ENCODE data around the gene KANSL3.

Gene KANSL3

DNA sequence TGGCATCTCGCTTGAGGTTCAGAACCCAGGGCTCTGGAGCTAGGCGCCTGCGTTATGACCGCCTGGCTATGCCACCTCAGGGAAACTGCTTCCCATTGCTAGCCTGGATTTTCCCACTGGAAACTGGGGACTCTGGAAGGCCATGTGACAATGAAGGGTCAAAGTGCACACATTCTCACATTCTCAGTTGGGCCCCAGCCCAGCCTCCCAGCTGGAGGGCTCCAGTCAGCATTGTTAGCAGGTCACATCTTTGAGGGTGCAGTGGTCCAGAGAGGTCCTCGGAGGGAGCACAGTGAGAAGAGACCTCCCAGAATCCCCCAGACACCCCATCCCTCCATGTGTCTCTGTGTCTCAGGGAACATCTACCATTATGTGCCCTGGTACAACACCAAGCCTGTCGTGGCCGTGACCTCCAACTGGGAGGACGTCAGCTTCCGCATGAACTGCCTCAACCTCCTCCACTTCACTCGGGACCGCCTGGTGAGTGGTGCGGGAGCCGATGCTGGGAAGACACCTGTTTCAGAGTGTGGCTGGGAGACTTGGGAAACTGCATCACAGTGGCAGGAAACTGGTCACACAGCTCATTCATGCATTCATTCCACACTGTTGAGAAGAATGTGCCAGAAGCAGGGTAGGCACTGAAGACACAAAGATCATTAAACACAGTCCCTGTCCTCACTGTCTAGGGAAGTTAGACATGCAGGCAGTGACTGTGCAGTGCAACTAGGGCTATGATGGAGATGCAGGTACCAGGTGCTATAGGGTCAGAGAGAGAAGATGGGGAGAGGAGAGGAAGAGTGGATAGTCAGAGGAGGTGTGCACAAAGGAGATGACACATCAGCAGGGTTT is 46.1 kb upstream of the KANSL3 start:
- no peak overlapping the region for H3K9ac ChIP-seq
- H3K4me1 ChIP-seq, result peaks cover 7% of the 10 kb centered on the region
- H3K4me2 ChIP-seq (ENCODE audit: low read length), result no peak overlapping the region
- H3K4me3 ChIP-seq (ENCODE audit: low read depth, low read length), result no peak overlapping the region
- H3K36me3 ChIP-seq (ENCODE audit: control insufficient read depth, insufficient read depth, low read length), result no peaks in the 10 kb centered on the region
- no peaks in the 10 kb centered on the region for H3K27me3 ChIP-seq (ENCODE audit: control insufficient read depth, insufficient read depth, low read length)
- H3K9me3 ChIP-seq (ENCODE audit: control insufficient read depth, low read length), result no peaks in the 10 kb centered on the region
- TF ChIP-seq, protein P1, sequence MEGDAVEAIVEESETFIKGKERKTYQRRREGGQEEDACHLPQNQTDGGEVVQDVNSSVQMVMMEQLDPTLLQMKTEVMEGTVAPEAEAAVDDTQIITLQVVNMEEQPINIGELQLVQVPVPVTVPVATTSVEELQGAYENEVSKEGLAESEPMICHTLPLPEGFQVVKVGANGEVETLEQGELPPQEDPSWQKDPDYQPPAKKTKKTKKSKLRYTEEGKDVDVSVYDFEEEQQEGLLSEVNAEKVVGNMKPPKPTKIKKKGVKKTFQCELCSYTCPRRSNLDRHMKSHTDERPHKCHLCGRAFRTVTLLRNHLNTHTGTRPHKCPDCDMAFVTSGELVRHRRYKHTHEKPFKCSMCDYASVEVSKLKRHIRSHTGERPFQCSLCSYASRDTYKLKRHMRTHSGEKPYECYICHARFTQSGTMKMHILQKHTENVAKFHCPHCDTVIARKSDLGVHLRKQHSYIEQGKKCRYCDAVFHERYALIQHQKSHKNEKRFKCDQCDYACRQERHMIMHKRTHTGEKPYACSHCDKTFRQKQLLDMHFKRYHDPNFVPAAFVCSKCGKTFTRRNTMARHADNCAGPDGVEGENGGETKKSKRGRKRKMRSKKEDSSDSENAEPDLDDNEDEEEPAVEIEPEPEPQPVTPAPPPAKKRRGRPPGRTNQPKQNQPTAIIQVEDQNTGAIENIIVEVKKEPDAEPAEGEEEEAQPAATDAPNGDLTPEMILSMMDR (IDR thresholded peaks at IDR 0.05), result no peak
- no peak overlapping the region for H2AFZ ChIP-seq
- no peaks in the 10 kb centered on the region for H3K79me2 ChIP-seq
- H3K27ac ChIP-seq, result no peak overlapping the region

DNA sequence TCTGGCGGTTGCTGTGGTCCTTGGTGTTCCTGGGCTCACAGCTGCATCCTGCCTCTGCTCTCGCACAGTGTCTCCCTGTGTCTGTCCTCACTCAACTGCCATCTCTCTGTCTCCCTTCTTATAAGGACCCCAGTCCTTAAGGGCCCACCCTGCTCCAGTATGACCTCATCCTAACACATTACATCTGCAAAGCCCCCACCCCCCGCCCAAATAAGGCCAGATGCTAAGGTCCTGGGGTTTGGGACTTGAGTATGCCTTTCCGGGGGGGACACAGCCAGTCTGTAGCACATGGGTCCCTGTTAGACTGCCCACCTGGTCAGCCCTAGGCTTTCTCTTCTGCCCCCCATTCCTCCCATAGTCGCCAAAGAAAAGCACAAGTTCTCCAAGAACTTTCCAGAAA is 45.2 kb upstream of the KANSL3 start:
- no peak overlapping the region for H3K27ac ChIP-seq
- no peak overlapping the region for H3K4me2 ChIP-seq (ENCODE audit: low read length)
- H3K9ac ChIP-seq, result no peak overlapping the region
- H3K36me3 ChIP-seq (ENCODE audit: control insufficient read depth, insufficient read depth, low read length), result no peaks in the 10 kb centered on the region
- no peaks in the 10 kb centered on the region for H3K79me2 ChIP-seq
- H2AFZ ChIP-seq, result no peak overlapping the region
- no peaks in the 10 kb centered on the region for H3K27me3 ChIP-seq (ENCODE audit: control insufficient read depth, insufficient read depth, low read length)
- TF ChIP-seq, protein P1 (IDR thresholded peaks at IDR 0.05), result no peak
- H3K4me3 ChIP-seq (ENCODE audit: low read depth, low read length), result no peak overlapping the region
- peaks cover 7% of the 10 kb centered on the region for H3K4me1 ChIP-seq
- no peaks in the 10 kb centered on the region for H3K9me3 ChIP-seq (ENCODE audit: control insufficient read depth, low read length)

GRCh38 chr2:96681540-96681939 is 43.4 kb upstream of the KANSL3 start:
- Histone ChIP-seq H3K9ac (no peak overlapping the region), H3K4me3 (ENCODE audit: low read depth, low read length) (no peak overlapping the region), H3K36me3 (ENCODE audit: control insufficient read depth, insufficient read depth, low read length) (no peaks in the 10 kb centered on the region), H3K79me2 (no peaks in the 10 kb centered on the region), H3K4me2 (ENCODE audit: low read length) (no peak overlapping the region), H3K9me3 (ENCODE audit: control insufficient read depth, low read length) (no peaks in the 10 kb centered on the region), H3K27ac (no peak overlapping the region), H2AFZ (no peak overlapping the region), H3K27me3 (ENCODE audit: control insufficient read depth, insufficient read depth, low read length) (no peaks in the 10 kb centered on the region), H3K4me1 (peaks cover 7% of the 10 kb centered on the region)
- TF ChIP-seq, protein P1 (IDR thresholded peaks at IDR 0.05), result no peak

GRCh38 chr2:96680561-96681141 is 42.5 kb upstream of the KANSL3 start:
- no peaks in the 10 kb centered on the region for H3K79me2 ChIP-seq
- no peaks in the 10 kb centered on the region for H3K36me3 ChIP-seq (ENCODE audit: control insufficient read depth, insufficient read depth, low read length)
- H3K9ac ChIP-seq, result no peak overlapping the region
- H2AFZ ChIP-seq, result no peak overlapping the region
- H3K9me3 ChIP-seq (ENCODE audit: control insufficient read depth, low read length), result no peaks in the 10 kb centered on the region
- TF ChIP-seq, protein P1 (IDR thresholded peaks at IDR 0.05), result no peak
- H3K4me1 ChIP-seq, result peaks cover 7% of the 10 kb centered on the region
- H3K4me2 ChIP-seq (ENCODE audit: low read length), result no peak overlapping the region
- no peak overlapping the region for H3K27ac ChIP-seq
- no peaks in the 10 kb centered on the region for H3K27me3 ChIP-seq (ENCODE audit: control insufficient read depth, insufficient read depth, low read length)
- H3K4me3 ChIP-seq (ENCODE audit: low read depth, low read length), result no peak overlapping the region
